OCI-M2 (cell line): ENCODE results near the gene EDIL3.

Experiments used
- DNase-seq: peaks from one replicate; lab custom pipeline; 2025; ENCODE audit not compliant: unreplicated experiment; lab: John Stamatoyannopoulos, UW

Gene EDIL3

GRCh38 chr5:83973925-83974815 is 410.5 kb downstream of the EDIL3 start:
- DNase-seq = no peak

GRCh38 chr5:83972909-83973308 is 411.8 kb downstream of the EDIL3 start:
- DNase-seq = no peak

- no peak for DNase-seq
Measured at GRCh38 chr5:83972236-83972635, 412.4 kb downstream of the EDIL3 start.

- no peak for DNase-seq
Measured at GRCh38 chr5:83967417-83967816, 417.3 kb downstream of the EDIL3 start.

GRCh38 chr5:83965441-83965840 is 419.2 kb downstream of the EDIL3 start:
- no peak for DNase-seq

- DNase-seq = no peak
Measured at GRCh38 chr5:83964271-83964670, 420.4 kb downstream of the EDIL3 start.

- no peak for DNase-seq
Measured at GRCh38 chr5:83957188-83957587, 427.5 kb downstream of the EDIL3 start.

GRCh38 chr5:83956386-83956785 is 428.3 kb downstream of the EDIL3 start:
- no peak for DNase-seq

GRCh38 chr5:83955916-83956315 is 428.8 kb downstream of the EDIL3 start:
- DNase-seq = no peak

- no peak for DNase-seq
Measured at GRCh38 chr5:83947763-83948162, 436.9 kb downstream of the EDIL3 start.

- no peak for DNase-seq
Measured at GRCh38 chr5:83946516-83946915, 438.2 kb downstream of the EDIL3 start.

GRCh38 chr5:83942155-83942554 is 442.5 kb downstream of the EDIL3 start:
- no peak for DNase-seq

- no peak for DNase-seq
Measured at GRCh38 chr5:83937837-83938236, 446.8 kb downstream of the EDIL3 start.

GRCh38 chr5:83931969-83932368 is 452.7 kb downstream of the EDIL3 start:
- DNase-seq = no peak

- DNase-seq = no peak
Measured at GRCh38 chr5:83927140-83927733, 457.4 kb downstream of the EDIL3 start.

GRCh38 chr5:83925955-83926337 is 458.7 kb downstream of the EDIL3 start:
- no peak for DNase-seq

- DNase-seq = no peak
Measured at GRCh38 chr5:83925321-83925954, 459.2 kb downstream of the EDIL3 start.

GRCh38 chr5:83924891-83925290 is 459.8 kb downstream of the EDIL3 start:
- no peak for DNase-seq

- no peak for DNase-seq
Measured at GRCh38 chr5:83924171-83924570, 460.5 kb downstream of the EDIL3 start.

GRCh38 chr5:83922699-83923098 is 462.0 kb downstream of the EDIL3 start:
- DNase-seq = no peak

- no peak for DNase-seq
Measured at GRCh38 chr5:83921666-83922193, 462.9 kb downstream of the EDIL3 start.
